Brain pericyte (primary cell): ENCODE data around the gene BCL11B.
"Not testable (repeated sequence)": the region's sequence is repeated elsewhere in the genome, so short reads cannot be mapped to it uniquely, and the experiment has no call there.

ENCODE experiments used
- DNase-seq: peaks from one replicate; pipeline ENCODE4 v3.0.0-alpha.2; 2012; ENCODE audit warnings: low read depth, low spot score

The BCL11B gene

GRCh38 chr14:99240627-99241324, 31.2 kb downstream of the BCL11B start:
- DNase-seq, result no peak

DNA sequence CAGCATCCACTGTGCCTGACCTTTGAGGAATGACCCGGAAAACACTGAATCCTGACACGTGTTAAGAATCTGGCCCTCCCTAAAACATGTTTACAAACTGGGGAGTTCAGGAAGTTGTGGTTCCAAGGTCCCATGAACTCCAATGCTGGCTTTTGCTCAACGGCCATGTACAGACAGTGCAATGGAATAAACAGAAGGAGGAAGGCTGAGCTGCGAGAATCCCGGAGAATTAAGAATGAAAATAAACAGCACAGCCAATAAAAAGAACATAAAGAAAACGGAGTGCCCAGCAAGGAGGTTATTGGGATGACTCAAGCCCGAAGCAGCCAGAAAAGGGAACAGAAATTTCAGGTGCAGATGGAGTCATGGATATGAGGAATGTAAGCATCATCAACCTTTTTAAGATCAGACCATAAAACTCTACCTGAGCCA, 32.3 kb downstream of the BCL11B start:
- DNase-seq, result no peak

- no peak for DNase-seq
Measured at GRCh38 chr14:99238216-99238615, 33.8 kb downstream of the BCL11B start.

DNA sequence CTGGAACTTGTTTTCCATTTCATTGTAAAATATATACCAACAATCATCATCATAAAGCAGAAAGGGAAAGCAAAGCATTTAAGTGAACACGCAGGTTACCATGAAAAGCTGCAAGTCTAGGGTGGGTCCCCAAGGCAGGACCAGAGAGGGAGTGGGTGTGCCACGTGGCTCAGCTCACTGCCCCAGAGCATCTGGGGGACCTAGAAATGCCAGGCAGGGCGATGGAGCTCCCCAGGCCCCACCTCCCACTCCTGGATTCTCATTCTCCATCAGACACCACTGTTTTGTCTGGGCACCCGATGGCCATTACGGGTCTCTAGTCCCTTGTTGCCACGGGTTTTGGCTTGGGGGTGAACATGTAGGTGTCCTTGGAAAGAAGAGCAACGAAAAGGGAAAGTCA, 34.7 kb downstream of the BCL11B start:
- DNase-seq, result no peak

DNA sequence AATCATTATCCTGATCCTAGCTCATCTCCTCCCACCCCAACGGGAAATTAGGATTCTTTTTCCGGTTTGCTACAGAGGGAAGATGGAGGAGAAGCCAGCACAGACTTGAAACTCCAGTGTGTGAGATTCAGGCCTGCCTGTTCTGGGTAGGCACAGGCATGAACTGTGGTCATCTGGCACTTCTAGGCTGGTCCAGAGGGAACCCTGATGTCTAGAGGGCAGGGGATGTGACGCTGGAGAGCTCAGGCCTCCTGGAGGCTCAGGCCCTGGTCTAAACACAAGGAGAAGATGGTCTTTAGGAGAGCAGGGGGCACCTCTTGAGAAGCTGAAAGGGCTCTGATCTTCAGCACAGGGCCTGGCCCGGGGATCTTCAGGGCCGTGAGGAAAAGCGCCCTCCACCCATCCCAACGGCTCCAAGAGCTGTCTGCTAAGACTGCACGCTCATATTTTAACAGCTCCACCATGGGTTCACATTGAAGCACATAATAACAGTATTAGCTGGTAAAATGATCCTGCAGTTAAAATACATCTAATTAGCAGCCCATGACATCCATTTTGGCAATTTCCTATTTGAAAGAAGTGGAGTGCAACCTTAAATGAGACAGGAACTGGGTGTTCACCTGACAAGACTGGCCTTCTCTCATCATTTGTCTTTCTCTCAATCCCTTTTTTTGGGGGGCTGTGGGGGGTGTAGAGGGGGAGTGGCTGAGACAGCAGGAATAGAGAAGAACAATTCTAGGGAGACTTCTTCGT, 35.4 kb downstream of the BCL11B start:
- no peak for DNase-seq

GRCh38 chr14:99235582-99236320, 36.2 kb downstream of the BCL11B start:
- no peak for DNase-seq

DNA sequence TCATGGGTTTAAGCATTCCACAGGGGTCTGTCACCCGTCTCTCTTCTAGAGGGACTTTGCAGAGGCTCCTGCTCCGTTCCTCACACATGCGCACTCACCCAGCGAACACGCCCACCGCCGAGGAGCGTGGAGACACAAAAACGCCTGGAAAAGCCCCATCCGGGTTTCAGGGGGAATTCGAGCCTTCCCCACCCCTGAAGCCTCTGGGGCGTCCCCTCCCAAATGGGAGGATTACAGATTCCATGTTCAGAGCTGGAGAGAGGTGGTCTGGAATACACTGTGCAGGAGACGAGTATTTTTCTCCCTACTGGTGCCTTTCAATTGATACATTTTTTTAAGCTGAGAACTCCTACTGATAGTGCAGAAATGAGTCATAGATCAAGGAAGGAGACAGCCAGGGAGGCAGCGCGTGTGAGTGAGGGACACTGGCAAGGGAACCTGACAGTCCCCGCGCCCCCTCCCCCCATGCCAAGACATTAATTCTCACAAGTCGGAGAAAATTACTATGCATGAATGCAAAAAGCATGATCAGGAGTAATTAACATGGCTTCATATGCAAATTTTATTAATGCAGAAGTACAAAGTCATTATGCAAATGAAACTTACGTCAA, 36.9 kb downstream of the BCL11B start:
- no peak for DNase-seq

DNA sequence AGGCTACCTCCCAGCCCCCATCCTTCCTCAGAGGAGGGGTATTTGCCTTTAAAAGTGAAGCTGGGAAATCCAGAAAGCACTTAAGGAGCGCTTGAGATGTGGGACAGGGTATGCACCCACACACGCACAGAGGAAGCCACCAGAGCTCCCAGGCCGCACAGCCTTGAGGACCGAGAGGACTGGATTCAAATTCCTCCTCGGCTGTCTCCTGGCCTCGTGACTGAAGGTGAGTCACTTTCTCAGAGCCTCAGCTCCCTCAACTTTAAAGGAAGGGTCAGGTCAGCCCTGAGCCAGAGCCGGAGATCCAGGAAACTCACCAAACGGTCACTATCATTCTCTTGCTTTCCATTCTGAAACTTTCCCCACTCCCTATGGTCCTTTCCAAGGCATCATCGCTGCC, 37.6 kb downstream of the BCL11B start:
- no peak for DNase-seq

DNA sequence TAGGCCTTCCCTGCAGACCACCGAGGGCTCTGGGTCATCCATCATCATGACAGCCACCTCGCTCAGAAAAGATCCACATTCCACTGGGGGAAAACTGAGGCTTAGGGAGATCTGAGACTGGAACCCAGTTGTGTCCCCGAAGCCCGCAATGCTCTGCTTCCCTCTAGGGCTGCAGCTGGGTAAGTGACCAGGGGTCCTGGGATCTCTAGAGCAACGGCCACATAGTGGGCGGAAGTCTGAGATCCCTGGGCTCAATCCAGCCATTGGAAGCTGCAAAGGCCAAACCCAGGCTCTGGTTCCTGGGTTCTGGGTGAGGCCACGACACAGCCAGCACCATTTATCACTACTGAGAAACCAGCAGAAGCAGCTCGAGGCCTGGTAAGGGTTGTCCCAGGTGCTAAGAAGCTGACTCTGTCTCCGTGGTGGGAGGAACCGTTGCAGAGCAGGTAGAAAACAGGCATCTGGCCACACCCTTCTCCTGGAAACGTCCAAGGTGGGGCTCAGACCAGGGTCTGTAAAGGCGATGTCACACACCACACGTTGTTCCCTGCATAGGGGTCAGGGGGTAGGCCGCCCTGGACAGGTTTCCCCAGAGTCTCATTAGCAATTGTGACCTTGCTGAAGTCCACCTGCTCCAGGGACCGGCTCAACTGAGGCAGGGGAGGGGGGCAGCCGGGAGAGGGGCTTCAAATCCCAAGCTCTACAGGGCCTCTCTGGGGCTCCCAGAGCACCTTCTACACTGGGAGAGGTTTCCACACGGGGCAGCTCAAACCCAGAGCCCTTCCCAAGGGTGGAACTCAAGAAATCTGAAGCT, 38.6 kb downstream of the BCL11B start:
- no peak for DNase-seq

GRCh38 chr14:99232714-99233214, 39.2 kb downstream of the BCL11B start:
- no peak for DNase-seq

DNA sequence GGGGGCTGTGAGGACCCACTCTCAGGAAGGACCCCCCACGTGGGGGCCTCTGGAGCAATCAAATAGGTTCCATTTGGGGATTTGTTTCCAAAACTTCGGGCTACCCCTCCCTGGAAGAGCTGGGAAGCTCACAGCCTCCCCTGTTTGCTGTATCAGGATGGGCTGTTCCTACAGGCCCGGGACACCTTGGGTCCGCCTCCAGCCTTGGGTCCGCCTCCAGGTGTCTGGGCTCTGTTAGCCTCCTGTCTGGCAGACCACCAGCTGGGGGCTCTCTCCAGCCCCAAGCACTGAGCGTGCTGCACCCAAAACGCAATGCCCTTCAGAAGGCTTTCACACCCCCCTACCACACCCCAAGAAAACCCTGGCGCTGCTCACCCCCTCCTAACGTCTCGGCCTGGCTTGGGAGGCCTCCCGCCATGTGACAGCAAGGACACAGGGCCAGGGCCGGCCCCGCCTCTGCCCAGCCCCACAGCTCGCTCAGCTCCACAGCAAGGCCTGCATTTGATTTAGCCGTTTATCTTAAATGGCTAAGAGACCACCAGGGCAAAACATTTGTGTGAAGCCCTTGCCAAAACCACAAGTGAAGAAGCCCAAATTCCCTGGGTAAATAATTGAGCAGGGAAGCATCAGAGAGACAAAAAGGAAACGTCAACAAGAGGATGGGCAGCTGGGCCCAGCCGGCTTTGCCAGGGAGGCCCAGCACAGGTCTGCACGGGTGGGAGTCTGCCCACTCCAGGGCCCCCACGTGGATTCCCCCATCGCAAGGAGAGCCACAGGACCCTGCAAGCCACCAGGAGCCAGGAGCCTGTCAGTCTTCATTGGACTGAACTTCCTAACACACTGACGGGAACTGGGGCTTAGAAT, 39.9 kb downstream of the BCL11B start:
- no peak for DNase-seq

DNA sequence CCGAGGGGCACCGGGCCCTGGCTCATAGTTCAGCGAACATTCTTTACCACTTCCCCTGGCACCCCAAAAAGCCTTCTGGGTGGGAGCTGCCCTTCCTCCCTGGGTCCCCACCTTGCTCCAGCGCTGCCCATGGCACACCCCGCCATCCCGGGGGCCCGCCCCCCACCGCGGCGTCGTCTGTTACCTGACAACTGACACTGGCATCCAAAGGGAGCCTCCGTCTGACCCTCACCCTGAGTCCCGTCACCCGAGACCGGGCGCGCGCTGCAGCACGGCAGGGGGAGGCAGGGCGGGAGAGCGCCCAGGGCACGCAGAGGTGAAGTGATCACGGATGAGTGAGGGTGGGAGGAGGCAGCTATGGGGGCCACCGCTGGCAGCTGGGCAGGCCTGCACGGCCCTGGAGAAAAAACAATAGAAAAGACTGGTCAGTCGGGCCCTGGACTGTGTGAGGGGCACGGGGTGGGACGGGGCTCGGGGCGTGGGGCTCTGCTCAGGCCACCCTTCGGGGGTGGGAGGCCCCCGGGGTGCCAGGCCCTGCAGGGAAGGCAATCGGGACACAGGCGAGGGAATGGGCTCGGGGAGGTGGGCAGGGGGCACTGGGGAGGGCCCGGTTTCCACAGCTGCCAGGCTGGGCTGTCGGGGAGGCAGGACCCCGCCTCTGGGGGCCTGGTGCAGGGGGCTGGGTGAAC, 40.7 kb downstream of the BCL11B start:
- DNase-seq, result no peak

DNA sequence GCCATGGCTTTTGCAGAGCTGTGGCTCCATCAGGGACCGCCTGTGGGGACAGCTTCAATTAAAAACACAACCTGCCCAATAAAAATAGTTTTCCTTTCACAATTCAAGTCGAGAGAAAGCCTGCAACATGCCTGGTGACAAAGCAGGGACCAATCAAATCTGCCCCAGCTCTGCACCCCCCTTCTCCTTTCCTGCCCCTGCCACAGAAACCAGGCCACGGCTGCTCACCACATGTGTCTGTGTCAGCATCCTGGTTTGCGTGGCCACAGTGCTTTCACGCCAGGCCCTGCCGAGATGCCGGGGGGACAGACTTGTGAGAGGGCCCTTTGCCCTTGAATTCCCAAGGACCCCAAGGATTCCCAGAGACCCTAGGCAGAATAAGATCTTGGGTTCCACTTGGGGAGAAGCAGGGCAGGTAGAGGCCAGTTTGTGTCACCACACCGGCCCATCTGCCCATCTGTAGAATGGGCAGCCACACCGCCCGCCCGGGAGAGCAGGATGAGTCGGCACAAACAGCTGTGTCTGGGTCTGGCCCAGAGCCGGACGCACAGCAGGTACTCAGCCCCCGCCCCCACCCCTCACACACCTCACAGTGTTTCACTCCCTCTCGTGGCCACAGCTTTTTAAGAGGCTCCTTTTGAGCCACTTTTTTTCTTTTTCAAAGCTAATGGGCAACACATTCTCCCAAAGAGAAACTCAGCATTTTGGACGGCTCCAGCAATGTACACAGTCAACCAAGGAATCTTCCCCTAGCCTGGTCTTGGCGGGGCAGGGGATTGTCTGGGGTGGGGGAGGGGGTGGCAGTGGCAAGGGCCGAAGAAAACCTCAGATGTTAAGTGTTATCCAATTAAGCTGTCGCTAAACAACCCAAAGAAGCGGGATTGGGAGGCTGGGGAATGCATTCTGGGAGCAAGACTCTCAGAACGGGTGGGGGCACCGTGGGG, 41.5 kb downstream of the BCL11B start:
- DNase-seq, result no peak

GRCh38 chr14:99229654-99230207, 42.3 kb downstream of the BCL11B start:
- no peak for DNase-seq

- DNase-seq, result not testable (repeated sequence)
Measured at GRCh38 chr14:99228760-99229159, 43.2 kb downstream of the BCL11B start.

DNA sequence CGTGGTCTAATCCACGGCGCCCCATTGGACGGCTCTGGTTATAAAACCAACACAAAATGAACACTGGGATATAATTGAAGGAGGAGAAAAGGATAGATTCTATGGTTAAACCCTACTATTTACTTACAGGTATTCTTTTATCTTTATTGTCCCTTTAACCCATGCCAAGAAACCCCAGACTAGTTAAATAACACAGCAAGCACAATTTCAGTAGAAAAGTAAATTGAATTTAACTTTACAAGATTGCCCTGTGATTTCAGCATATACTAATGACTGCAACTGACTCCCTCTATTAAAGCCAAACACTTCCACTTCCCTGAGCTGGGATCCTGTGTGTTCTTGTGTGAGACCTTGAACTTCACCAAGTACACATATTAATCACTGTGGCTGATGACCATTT, 45.3 kb downstream of the BCL11B start:
- no peak for DNase-seq

DNA sequence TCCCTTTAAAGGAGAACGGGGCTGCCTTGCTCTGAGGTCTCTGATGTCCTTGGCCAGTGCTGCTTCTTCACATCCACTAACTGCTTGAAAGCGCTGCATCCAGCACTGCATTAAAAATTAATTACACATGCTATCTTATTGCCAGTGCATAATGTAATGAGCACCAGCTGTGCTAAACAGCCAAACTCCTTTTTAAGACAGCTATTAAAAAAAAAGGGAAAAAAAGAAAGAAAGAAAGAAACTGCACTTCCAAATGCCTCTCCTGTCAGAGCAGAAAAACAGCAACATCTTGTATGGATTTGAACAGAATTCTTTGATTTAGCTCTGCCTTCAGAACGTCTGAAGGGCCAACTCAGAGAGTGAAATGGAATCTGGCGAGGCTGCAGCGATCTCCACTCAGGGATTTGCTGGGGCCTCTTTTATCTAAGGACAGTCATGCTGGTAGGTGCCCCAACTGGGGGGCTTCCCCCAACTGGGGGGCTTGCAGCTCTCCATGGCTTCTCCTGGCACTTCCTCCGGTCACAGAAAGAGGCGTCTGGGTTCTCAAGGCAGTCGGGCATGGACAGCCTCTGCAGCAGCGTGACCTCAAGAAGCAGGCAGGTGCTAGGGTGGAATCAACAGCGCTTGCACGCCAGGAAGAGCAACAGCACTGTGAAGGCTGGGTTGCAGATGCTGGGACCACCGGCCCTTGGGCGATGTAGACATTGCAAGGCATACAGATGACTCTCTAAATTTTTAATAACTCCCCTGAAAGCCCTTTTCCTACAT, 46.4 kb downstream of the BCL11B start:
- no peak for DNase-seq
